Measurements from ENCODE around the gene COL18A1.
"Not testable (repeated sequence)": the region's sequence is repeated elsewhere in the genome, so short reads cannot be mapped to it uniquely, and the experiment has no call there.

The COL18A1 gene

GRCh38 chr21:45442686-45443594, 38.0 kb downstream of the COL18A1 start:
- DNase-seq = not testable (repeated sequence)

- no peak for DNase-seq
Measured at GRCh38 chr21:45443595-45444181, 38.7 kb downstream of the COL18A1 start.

- no peak for DNase-seq
Measured at GRCh38 chr21:45444385-45444784, 39.4 kb downstream of the COL18A1 start.

- DNase-seq = no peak
Measured at GRCh38 chr21:45445369-45445768, 40.4 kb downstream of the COL18A1 start.

GRCh38 chr21:45447821-45448220, 42.9 kb downstream of the COL18A1 start:
- DNase-seq = no peak

GRCh38 chr21:45448283-45448809, 43.4 kb downstream of the COL18A1 start:
- no peak for DNase-seq

GRCh38 chr21:45448810-45449657, 44.1 kb downstream of the COL18A1 start:
- DNase-seq = no peak

- no peak for DNase-seq
Measured at GRCh38 chr21:45449658-45450422, 44.9 kb downstream of the COL18A1 start.

GRCh38 chr21:45450423-45451090, 45.6 kb downstream of the COL18A1 start:
- no peak for DNase-seq

- DNase-seq = no peak
Measured at GRCh38 chr21:45451091-45451740, 46.3 kb downstream of the COL18A1 start.

- no peak for DNase-seq
Measured at GRCh38 chr21:45451771-45452182, 46.8 kb downstream of the COL18A1 start.

GRCh38 chr21:45452696-45453307, 47.8 kb downstream of the COL18A1 start:
- DNase-seq = no peak

GRCh38 chr21:45453308-45453950, 48.5 kb downstream of the COL18A1 start:
- no peak for DNase-seq

GRCh38 chr21:45454060-45454925, 49.3 kb downstream of the COL18A1 start:
- no peak for DNase-seq

- DNase-seq = no peak
Measured at GRCh38 chr21:45454926-45455673, 50.1 kb downstream of the COL18A1 start.

GRCh38 chr21:45455674-45456583, 51.0 kb downstream of the COL18A1 start:
- DNase-seq = no peak

GRCh38 chr21:45456584-45457160, 51.7 kb downstream of the COL18A1 start:
- DNase-seq = no peak

Data from NCI-H2081 treated with DMSO at 0.1 percent for 48 hours (cell line).